HG02571 (cell line): Measurements from ENCODE around the gene CDC42EP1.
"Not testable (repeated sequence)": the region's sequence is repeated elsewhere in the genome, so short reads cannot be mapped to it uniquely, and the experiment has no call there.

Experiments used
- ATAC-seq: cut with Tn5 transposase; IDR thresholded peaks from one replicate; pipeline ENCODE4 v1.9.1; 2021; ENCODE audit warnings: mild to moderate bottlenecking, moderate library complexity; ENCODE audit not compliant: unreplicated experiment

Gene CDC42EP1

GRCh38 chr22:37533995-37534394 lies 26.3 kb upstream of the CDC42EP1 start:
- no peak for ATAC-seq

- no peak for ATAC-seq
Measured at GRCh38 chr22:37534445-37534844, 25.8 kb upstream of the CDC42EP1 start.

- no peak for ATAC-seq
Measured at GRCh38 chr22:37535159-37535558, 25.1 kb upstream of the CDC42EP1 start.

GRCh38 chr22:37538590-37539357 lies 21.5 kb upstream of the CDC42EP1 start:
- ATAC-seq, result no peak

GRCh38 chr22:37539790-37540189 lies 20.5 kb upstream of the CDC42EP1 start:
- ATAC-seq, result not testable (repeated sequence)

- not testable (repeated sequence) for ATAC-seq
Measured at GRCh38 chr22:37542416-37542815, 17.9 kb upstream of the CDC42EP1 start.

- ATAC-seq, result no peak
Measured at GRCh38 chr22:37542959-37543358, 17.3 kb upstream of the CDC42EP1 start.

- no peak for ATAC-seq
Measured at GRCh38 chr22:37544955-37545702, 15.2 kb upstream of the CDC42EP1 start.

GRCh38 chr22:37545703-37546436 lies 14.4 kb upstream of the CDC42EP1 start:
- ATAC-seq, result no peak

GRCh38 chr22:37546437-37547250 lies 13.6 kb upstream of the CDC42EP1 start:
- no peak for ATAC-seq

GRCh38 chr22:37547251-37547741 lies 13.0 kb upstream of the CDC42EP1 start:
- ATAC-seq, result no peak

- ATAC-seq, result no peak
Measured at GRCh38 chr22:37549704-37550059, 10.6 kb upstream of the CDC42EP1 start.

GRCh38 chr22:37550921-37551320 lies 9.4 kb upstream of the CDC42EP1 start:
- ATAC-seq, result not testable (repeated sequence)

- ATAC-seq, result no peak
Measured at GRCh38 chr22:37551981-37552380, 8.3 kb upstream of the CDC42EP1 start.

- no peak for ATAC-seq
Measured at GRCh38 chr22:37552524-37553163, 7.6 kb upstream of the CDC42EP1 start.

- ATAC-seq, result no peak
Measured at GRCh38 chr22:37553725-37554124, 6.6 kb upstream of the CDC42EP1 start.

GRCh38 chr22:37555029-37555428 lies 5.3 kb upstream of the CDC42EP1 start:
- no peak for ATAC-seq

- ATAC-seq, result no peak
Measured at GRCh38 chr22:37556710-37557109, 3.6 kb upstream of the CDC42EP1 start.

- ATAC-seq, result no peak
Measured at GRCh38 chr22:37557321-37558001, 2.8 kb upstream of the CDC42EP1 start.

- ATAC-seq, result no peak
Measured at GRCh38 chr22:37558815-37559214, 1.5 kb upstream of the CDC42EP1 start.
